HG03469 (cell line): ENCODE results near the gene TMPRSS4.

Experiments used
- ATAC-seq: cut with Tn5 transposase; IDR thresholded peaks from one replicate; pipeline ENCODE4 v1.9.1; 2021; ENCODE audit warnings: mild to moderate bottlenecking, moderate library complexity, moderate number of reproducible peaks; ENCODE audit not compliant: unreplicated experiment

The TMPRSS4 gene

GRCh38 chr11:118074785-118075184 lies 2.1 kb upstream of the TMPRSS4 start:
- no peak for ATAC-seq

GRCh38 chr11:118078911-118079411 lies 2.1 kb downstream of the TMPRSS4 start:
- no peak for ATAC-seq

GRCh38 chr11:118079491-118079890 lies 2.6 kb downstream of the TMPRSS4 start:
- ATAC-seq, result no peak

GRCh38 chr11:118080296-118080695 lies 3.4 kb downstream of the TMPRSS4 start:
- ATAC-seq, result no peak

GRCh38 chr11:118081241-118081958 lies 4.5 kb downstream of the TMPRSS4 start:
- ATAC-seq, result no peak

GRCh38 chr11:118082880-118083552 lies 6.1 kb downstream of the TMPRSS4 start:
- ATAC-seq, result no peak

- no peak for ATAC-seq
Observed at GRCh38 chr11:118084247-118084646, 7.4 kb downstream of the TMPRSS4 start.

- no peak for ATAC-seq
Observed at GRCh38 chr11:118084656-118085055, 7.8 kb downstream of the TMPRSS4 start.

- no peak for ATAC-seq
Observed at GRCh38 chr11:118086913-118087768, 10.3 kb downstream of the TMPRSS4 start, which contains the start of gene SMIM35. Gene SMIM35, minus strand, starts transcription at chr11:118086963. Its CDS starts 206 bp downstream, at chr11:118086757.

- no peak for ATAC-seq
Observed at GRCh38 chr11:118087931-118088330, 11.1 kb downstream of the TMPRSS4 start.

- ATAC-seq, result no peak
Observed at GRCh38 chr11:118088531-118088930, 11.7 kb downstream of the TMPRSS4 start.

- ATAC-seq, result no peak
Observed at GRCh38 chr11:118090545-118091162, 13.8 kb downstream of the TMPRSS4 start.

- ATAC-seq, result no peak
Observed at GRCh38 chr11:118091690-118092089, 14.8 kb downstream of the TMPRSS4 start.

GRCh38 chr11:118092907-118093571 lies 16.2 kb downstream of the TMPRSS4 start:
- no peak for ATAC-seq

- no peak for ATAC-seq
Observed at GRCh38 chr11:118095493-118095892, 18.6 kb downstream of the TMPRSS4 start.

GRCh38 chr11:118095967-118096367 lies 19.1 kb downstream of the TMPRSS4 start:
- no peak for ATAC-seq

- ATAC-seq, result no peak
Observed at GRCh38 chr11:118098996-118099837, 22.3 kb downstream of the TMPRSS4 start.

- no peak for ATAC-seq
Observed at GRCh38 chr11:118099838-118100556, 23.1 kb downstream of the TMPRSS4 start.
